Lower leg skin (tissue), 3 donors: Measurements from ENCODE around the gene GABPB2.

Source experiments
- CTCF ChIP-seq, 3 donors: fragments of 450-650 bp; IDR thresholded peaks; one replicate each; pipeline ENCODE4 v1.5.1; 2016; ENCODE audit warnings: antibody characterized with exemption in 3 of 3, mild to moderate bottlenecking in 3 of 3, moderate library complexity in 2 of 3
- POLR2A ChIP-seq, 2 donors: fragments of 450-650 bp; IDR thresholded peaks; one replicate each; pipeline ENCODE4 v1.6.1; 2016 to 2017; ENCODE audit warnings: antibody characterized with exemption in 2 of 2, mild to moderate bottlenecking in 1 of 2, moderate library complexity in 1 of 2

- TF ChIP-seq CTCF (IDR thresholded peaks at IDR 0.05): no peak
- TF ChIP-seq POLR2A (IDR thresholded peaks at IDR 0.05): no peak
Measured at GRCh38 chr1:151147665-151148064, 77.1 kb downstream of the GABPB2 start.
